DOHH2 (cell line): ENCODE measurements around the gene EFCAB7.

ENCODE experiments used
- H3F3A ChIP-seq: fragments of 200-600 bp; sonication (generic), shearing (Covaris generic); 2 replicates; pipeline ENCODE4 v1.6.0; 2016; ENCODE audit warnings: antibody characterized with exemption, mild to moderate bottlenecking; ENCODE audit not compliant: control insufficient read depth, insufficient read depth
- H3K27ac ChIP-seq: fragments of 200-600 bp; sonication (generic); 2 replicates; pipeline ENCODE4 v1.5.1; 2014; ENCODE audit warnings: low read depth, mild to moderate bottlenecking, low read length, moderate library complexity
- H3K27me3 ChIP-seq: fragments of 200-600 bp; sonication (generic); 2 replicates; pipeline ENCODE4 v1.6.1; 2014; ENCODE audit warnings: mild to moderate bottlenecking, low read length, mixed read lengths; ENCODE audit not compliant: control insufficient read depth
- H3K36me3 ChIP-seq: fragments of 200-600 bp; sonication (generic); 2 replicates; pipeline ENCODE4 v1.6.1; 2014; ENCODE audit warnings: mild to moderate bottlenecking, low read length, moderate library complexity, mixed read lengths; ENCODE audit not compliant: control insufficient read depth
- H3K4me1 ChIP-seq: fragments of 200-600 bp; sonication (generic); 2 replicates; pipeline ENCODE4 v1.6.1; 2014; ENCODE audit warnings: mild to moderate bottlenecking, low read length, mixed read lengths; ENCODE audit not compliant: control insufficient read depth
- H3K4me2 ChIP-seq: fragments of 200-600 bp; sonication (generic); 2 replicates; pipeline ENCODE4 v1.6.0; 2014; ENCODE audit warnings: mild to moderate bottlenecking, low read length, moderate library complexity
- H3K4me3 ChIP-seq: fragments of 200-600 bp; sonication (generic); 2 replicates; pipeline ENCODE4 v1.5.1; 2014; ENCODE audit warnings: mild to moderate bottlenecking, low read length, mixed read lengths
- H3K79me2 ChIP-seq: fragments of 200-600 bp; sonication (generic); 2 replicates; pipeline ENCODE4 v1.6.1; 2014; ENCODE audit warnings: mild to moderate bottlenecking, low read length, mixed read lengths; ENCODE audit not compliant: control insufficient read depth
- H3K9me2 ChIP-seq: fragments of 200-600 bp; sonication (generic); replicated peaks from 2 replicates; pipeline ENCODE4 v1.6.1; 2014; ENCODE audit warnings: mild to moderate bottlenecking, low read length, mixed read lengths; ENCODE audit not compliant: control insufficient read depth
- H3K9me3 ChIP-seq: fragments of 200-600 bp; sonication (generic); 2 replicates; pipeline ENCODE4 v1.6.1; 2014; ENCODE audit warnings: antibody characterized with exemption, low read length, mixed read lengths; ENCODE audit not compliant: control insufficient read depth, insufficient read depth
- H4K20me1 ChIP-seq: fragments of 200-600 bp; sonication (generic); 2 replicates; pipeline ENCODE4 v1.6.0; 2014; ENCODE audit warnings: low read depth, mild to moderate bottlenecking, antibody characterized with exemption, low read length, moderate library complexity; ENCODE audit not compliant: control insufficient read depth, insufficient read depth
- EZH2phosphoT487 ChIP-seq: fragments of 200-600 bp; sonication (generic); IDR thresholded peaks from 2 replicates; pipeline ENCODE4 v1.6.1; 2017; ENCODE audit warnings: borderline replicate concordance, mild to moderate bottlenecking, antibody characterized with exemption, low read length, moderate library complexity, mixed read lengths
- TF ChIP-seq, protein P1 (sequence below): fragments of 200-600 bp; sonication (generic); IDR thresholded peaks from one replicate; pipeline ENCODE4 v1.5.1; 2014; ENCODE audit warnings: antibody characterized with exemption, mild to moderate bottlenecking, low read depth, low read length; ENCODE audit not compliant: poor library complexity, severe bottlenecking

EFCAB7 gene

DNA sequence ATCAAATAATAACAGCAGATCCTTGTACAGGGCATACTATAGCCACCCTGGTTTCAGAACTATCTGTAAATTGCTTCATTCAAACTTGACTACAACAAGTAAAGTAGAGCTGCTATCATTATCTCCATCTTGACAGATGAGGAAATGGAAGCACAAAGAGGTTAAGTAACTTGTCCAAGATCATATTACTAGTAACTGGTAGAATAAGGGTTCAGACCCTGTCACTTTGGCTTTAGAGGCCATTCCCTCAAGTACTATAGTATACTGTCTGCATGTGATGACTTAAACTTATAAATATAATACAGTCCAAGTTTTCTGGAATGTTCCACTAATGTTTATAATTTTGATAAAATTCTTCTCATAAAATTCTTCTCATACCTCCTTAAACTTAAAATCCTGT is 94.7 kb downstream of the EFCAB7 start:
- Histone ChIP-seq H3K4me2 (no peak overlapping the region), H3K79me2 (no peaks in the 10 kb centered on the region), H3K4me1 (peaks cover 5% of the 10 kb centered on the region), H3K9me2 (no peaks in the 10 kb centered on the region), H3K27me3 (no peaks in the 10 kb centered on the region), H4K20me1 (no peaks in the 10 kb centered on the region), H3F3A (no peaks in the 10 kb centered on the region), H3K4me3 (no peak overlapping the region), H3K36me3 (no peaks in the 10 kb centered on the region), H3K9me3 (no peaks in the 10 kb centered on the region), H3K27ac (no peak overlapping the region)
- TF ChIP-seq, protein P1, sequence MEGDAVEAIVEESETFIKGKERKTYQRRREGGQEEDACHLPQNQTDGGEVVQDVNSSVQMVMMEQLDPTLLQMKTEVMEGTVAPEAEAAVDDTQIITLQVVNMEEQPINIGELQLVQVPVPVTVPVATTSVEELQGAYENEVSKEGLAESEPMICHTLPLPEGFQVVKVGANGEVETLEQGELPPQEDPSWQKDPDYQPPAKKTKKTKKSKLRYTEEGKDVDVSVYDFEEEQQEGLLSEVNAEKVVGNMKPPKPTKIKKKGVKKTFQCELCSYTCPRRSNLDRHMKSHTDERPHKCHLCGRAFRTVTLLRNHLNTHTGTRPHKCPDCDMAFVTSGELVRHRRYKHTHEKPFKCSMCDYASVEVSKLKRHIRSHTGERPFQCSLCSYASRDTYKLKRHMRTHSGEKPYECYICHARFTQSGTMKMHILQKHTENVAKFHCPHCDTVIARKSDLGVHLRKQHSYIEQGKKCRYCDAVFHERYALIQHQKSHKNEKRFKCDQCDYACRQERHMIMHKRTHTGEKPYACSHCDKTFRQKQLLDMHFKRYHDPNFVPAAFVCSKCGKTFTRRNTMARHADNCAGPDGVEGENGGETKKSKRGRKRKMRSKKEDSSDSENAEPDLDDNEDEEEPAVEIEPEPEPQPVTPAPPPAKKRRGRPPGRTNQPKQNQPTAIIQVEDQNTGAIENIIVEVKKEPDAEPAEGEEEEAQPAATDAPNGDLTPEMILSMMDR, result no peak
- TF ChIP-seq EZH2phosphoT487, result no peak

DNA sequence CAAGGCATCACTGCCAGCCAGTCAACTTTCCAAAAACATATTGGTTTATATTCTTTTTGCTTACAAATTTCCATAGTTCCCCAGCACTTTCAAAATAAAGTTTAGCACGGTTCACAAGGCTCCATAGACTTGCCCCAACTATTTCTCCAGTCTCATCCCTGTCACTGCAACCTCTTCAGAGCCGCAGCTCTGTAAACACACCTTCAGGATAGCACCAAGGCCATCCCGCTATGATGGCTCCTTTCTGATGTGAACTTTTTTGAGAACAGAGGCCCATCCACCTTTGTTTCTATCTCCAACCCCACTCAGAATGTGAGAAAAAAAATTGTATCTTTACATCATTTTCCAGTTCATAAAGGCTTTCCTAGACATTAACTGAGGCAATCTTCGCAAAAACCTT is 96.2 kb downstream of the EFCAB7 start:
- TF ChIP-seq EZH2phosphoT487, result no peak
- TF ChIP-seq, protein P1, result no peak
- H3F3A ChIP-seq, result no peaks in the 10 kb centered on the region
- H3K79me2 ChIP-seq, result no peaks in the 10 kb centered on the region

DNA sequence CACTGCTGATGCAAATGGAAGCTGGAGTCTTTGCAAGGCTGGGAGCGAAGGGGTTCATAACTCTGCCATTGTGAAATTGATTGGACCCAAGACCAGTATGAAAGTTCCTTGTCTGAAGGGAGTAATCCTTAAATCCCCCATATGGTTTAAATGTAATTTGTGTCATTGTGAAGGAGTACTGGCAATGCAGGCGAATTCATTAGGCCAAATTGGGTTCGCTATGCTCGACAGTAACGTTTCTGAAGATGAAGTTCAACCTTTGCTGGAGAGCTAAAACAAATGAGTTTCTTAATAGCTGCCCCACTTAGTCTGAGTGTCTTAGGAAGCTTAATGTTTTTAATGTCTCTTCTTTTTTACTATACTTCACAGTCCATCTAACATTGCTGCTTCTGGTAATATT is 97.3 kb downstream of the EFCAB7 start:
- H3K9me2 ChIP-seq, result no peaks in the 10 kb centered on the region
- no peaks in the 10 kb centered on the region for H3F3A ChIP-seq
- TF ChIP-seq EZH2phosphoT487, result no peak
- TF ChIP-seq, protein P1, result no peak
- H4K20me1 ChIP-seq, result no peaks in the 10 kb centered on the region
- H3K36me3 ChIP-seq, result no peaks in the 10 kb centered on the region
- no peak overlapping the region for H3K4me2 ChIP-seq
- H3K9me3 ChIP-seq, result no peaks in the 10 kb centered on the region
- H3K79me2 ChIP-seq, result no peaks in the 10 kb centered on the region
- H3K27me3 ChIP-seq, result no peaks in the 10 kb centered on the region
- no peak overlapping the region for H3K4me3 ChIP-seq
- H3K4me1 ChIP-seq, result no peaks in the 10 kb centered on the region
- H3K27ac ChIP-seq, result no peak overlapping the region

More for the DNA sequence above, 96.2 kb downstream of the EFCAB7 start:
- H3K4me2 ChIP-seq, result no peak overlapping the region
- H3K9me3 ChIP-seq, result no peaks in the 10 kb centered on the region
- H4K20me1 ChIP-seq, result no peaks in the 10 kb centered on the region
- no peaks in the 10 kb centered on the region for H3K36me3 ChIP-seq
- no peaks in the 10 kb centered on the region for H3K9me2 ChIP-seq
- no peaks in the 10 kb centered on the region for H3K4me1 ChIP-seq
- no peak overlapping the region for H3K27ac ChIP-seq
- H3K27me3 ChIP-seq, result no peaks in the 10 kb centered on the region
- H3K4me3 ChIP-seq, result no peak overlapping the region

DNA sequence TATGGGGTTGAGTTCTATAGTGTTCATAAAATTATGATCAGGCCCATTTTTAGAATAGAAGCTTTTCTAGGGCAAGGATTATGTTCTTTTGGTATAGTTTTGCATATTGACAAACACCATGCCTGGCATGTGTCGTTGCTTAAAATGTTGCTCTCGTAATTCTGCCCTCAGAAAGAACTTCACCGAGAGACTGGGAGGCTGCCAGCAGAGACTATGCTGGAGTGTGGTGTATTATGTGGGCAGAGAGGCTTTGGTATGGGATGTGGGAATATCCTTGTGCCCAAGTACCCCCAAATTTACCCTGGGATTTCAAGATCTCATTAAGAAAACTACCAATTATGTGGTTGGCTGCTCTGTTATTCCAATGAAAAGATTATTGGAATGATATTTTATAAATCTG is 97.8 kb downstream of the EFCAB7 start:
- Histone ChIP-seq H3K79me2 (no peaks in the 10 kb centered on the region), H3K4me3 (no peak overlapping the region), H3K9me2 (no peaks in the 10 kb centered on the region), H3K9me3 (no peaks in the 10 kb centered on the region), H3K36me3 (no peaks in the 10 kb centered on the region), H4K20me1 (no peaks in the 10 kb centered on the region), H3K27ac (no peak overlapping the region), H3K4me1 (no peaks in the 10 kb centered on the region), H3K4me2 (no peak overlapping the region), H3K27me3 (no peaks in the 10 kb centered on the region), H3F3A (no peaks in the 10 kb centered on the region)
- TF ChIP-seq EZH2phosphoT487, result no peak
- TF ChIP-seq, protein P1, result no peak
